ENCODE measurements around the gene SDF4.

DNA sequence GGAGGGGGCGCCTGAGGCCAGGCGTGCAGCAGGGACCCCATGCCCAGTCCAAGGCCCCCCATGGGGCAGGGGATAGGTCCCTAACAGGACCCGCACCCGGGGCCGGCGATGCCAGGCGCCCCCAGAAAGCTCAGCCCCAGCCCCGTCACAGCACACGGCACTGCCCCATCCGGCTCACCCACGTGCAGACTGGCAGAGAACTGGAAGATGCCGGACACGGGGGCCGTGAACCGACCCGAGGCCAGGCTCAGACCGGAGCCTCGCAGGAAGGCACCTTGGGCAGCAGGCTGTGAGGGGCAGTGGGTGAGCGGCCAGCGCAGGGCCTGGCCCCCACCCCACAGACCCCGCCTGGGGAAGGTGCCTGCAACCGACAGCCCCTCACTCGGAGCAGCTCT, 11.5 kb upstream of the SDF4 start:
- TF ChIP-seq CTCF (IDR thresholded peaks at IDR 0.05) = no peak
- TF ChIP-seq POLR2A (IDR thresholded peaks at IDR 0.05) = no peak
- TF ChIP-seq POLR2AphosphoS5 (IDR thresholded peaks at IDR 0.05) = no peak
- no peak for TF ChIP-seq EP300 (IDR thresholded peaks at IDR 0.05; ENCODE audit: low read depth)
